ENCODE data around the gene PDAP1.
"Not testable (repeated sequence)": the region's sequence is repeated elsewhere in the genome, so short reads cannot be mapped to it uniquely, and the experiment has no call there.

PDAP1 gene

GRCh38 chr7:99374111-99375064 lies 34.0 kb downstream of the PDAP1 start, which contains the start of gene ARPC1B:
Gene ARPC1B (plus strand): TSS chr7:99374730. CDS start chr7:99385715, 10,985 bp downstream.
- DNase-seq = peak; percentile 93

- DNase-seq = no peak
Observed at GRCh38 chr7:99373091-99374066, 35.0 kb downstream of the PDAP1 start.

- DNase-seq = no peak
Observed at GRCh38 chr7:99372275-99373090, 35.9 kb downstream of the PDAP1 start.

GRCh38 chr7:99371376-99371920 lies 36.9 kb downstream of the PDAP1 start:
- no peak for DNase-seq

GRCh38 chr7:99369767-99370391 lies 38.5 kb downstream of the PDAP1 start:
- peak; percentile 99 for DNase-seq

- no peak for DNase-seq
Observed at GRCh38 chr7:99368750-99369389, 39.5 kb downstream of the PDAP1 start.

GRCh38 chr7:99366646-99367045 lies 41.8 kb downstream of the PDAP1 start:
- DNase-seq = no peak

- peak; percentile 63 for DNase-seq
Observed at GRCh38 chr7:99365318-99366141, 42.9 kb downstream of the PDAP1 start.

- no peak for DNase-seq
Observed at GRCh38 chr7:99363286-99363685, 45.1 kb downstream of the PDAP1 start.

GRCh38 chr7:99362801-99363200 lies 45.6 kb downstream of the PDAP1 start:
- DNase-seq = no peak

GRCh38 chr7:99359465-99360154 lies 48.8 kb downstream of the PDAP1 start:
- DNase-seq = no peak

GRCh38 chr7:99358521-99358920 lies 49.9 kb downstream of the PDAP1 start:
- DNase-seq = not testable (repeated sequence)

- DNase-seq = no peak
Observed at GRCh38 chr7:99357701-99358490, 50.5 kb downstream of the PDAP1 start.

- DNase-seq = no peak
Observed at GRCh38 chr7:99355098-99355497, 53.3 kb downstream of the PDAP1 start.

GRCh38 chr7:99352247-99352646 lies 56.1 kb downstream of the PDAP1 start:
- no peak for DNase-seq

GRCh38 chr7:99350641-99351040 lies 57.8 kb downstream of the PDAP1 start:
- DNase-seq = not testable (repeated sequence)

All from OCI-M1 (cell line).